PC-9 (cell line): ENCODE data around the gene DDX27. TPM values are rescaled to one million over a fixed set of nuclear protein-coding genes. Genes with fewer than 3 reads are reported as not detected.
A peak's percentile ranks its signal among the peaks of the same experiment; 100 is the strongest.
"Not testable (repeated sequence)": the region's sequence is repeated elsewhere in the genome, so short reads cannot be mapped to it uniquely, and the experiment has no call there.

Experiments used
- BruUV-seq: library from RNA; stranded (reverse); fragments of 400-500 nt; replicated peaks from 2 replicates; lab custom pipeline; 2021; lab: Mats Ljungman, UMichigan
- CTCF ChIA-PET: fragments of 300-600 bp; sonication (Branson Sonifier 250); formaldehyde crosslinking; loops from one replicate; lab custom pipeline; 2022; ENCODE audit warnings: antibody characterized with exemption; lab: Charles Lee
- POLR2A ChIA-PET: fragments of 300-600 bp; sonication (Branson Sonifier 250); formaldehyde crosslinking; loops from one replicate; lab custom pipeline; 2022; ENCODE audit warnings: antibody characterized with exemption; ENCODE audit not compliant: unreplicated experiment; lab: Charles Lee
- DNase-seq, 2 experiments: peaks; one replicate each; pipeline versions ENCODE4 v3.0.0 to v3.0.0-alpha.2; 2015 to 2022; ENCODE audit warnings: mixed read lengths in 1 of 2
- H2AFZ ChIP-seq: fragments of 200-600 bp; sonication (generic); 2 replicates; pipeline ENCODE4 v1.8.1; 2017; ENCODE audit warnings: antibody characterized with exemption
- H3F3A ChIP-seq: fragments of 200-600 bp; sonication (generic); 2 replicates; pipeline ENCODE4 v1.8.1; 2017; ENCODE audit warnings: antibody characterized with exemption, mild to moderate bottlenecking, low read depth; ENCODE audit not compliant: insufficient read depth
- H3K27ac ChIP-seq: fragments of 200-600 bp; sonication (generic); 2 replicates; pipeline ENCODE4 v1.6.1; 2016; ENCODE audit warnings: mixed run types
- H3K27me3 ChIP-seq: fragments of 200-600 bp; sonication (generic); 2 replicates; pipeline ENCODE4 v1.6.1; 2016; ENCODE audit warnings: low read depth, mixed run types; ENCODE audit not compliant: insufficient read depth
- H3K36me3 ChIP-seq: fragments of 200-600 bp; sonication (generic); 2 replicates; pipeline ENCODE4 v1.6.1; 2016; ENCODE audit warnings: low read depth, mixed run types
- H3K4me1 ChIP-seq: fragments of 200-600 bp; sonication (generic); replicated peaks from 2 replicates; pipeline ENCODE4 v1.6.1; 2016; ENCODE audit warnings: mixed run types; ENCODE audit not compliant: insufficient read depth
- H3K4me2 ChIP-seq: fragments of 200-600 bp; sonication (generic); 2 replicates; pipeline ENCODE4 v1.6.1; 2017; ENCODE audit warnings: mixed run types
- H3K4me3 ChIP-seq: fragments of 200-600 bp; sonication (generic); 2 replicates; pipeline ENCODE4 v1.6.1; 2016; ENCODE audit warnings: mixed run types
- H3K79me2 ChIP-seq: fragments of 200-600 bp; sonication (generic); 2 replicates; pipeline ENCODE4 v1.6.1; 2017; ENCODE audit warnings: low read depth, mixed run types
- H3K9me2 ChIP-seq: fragments of 200-600 bp; sonication (generic); 2 replicates; pipeline ENCODE4 v1.8.1; 2017; ENCODE audit warnings: mild to moderate bottlenecking; ENCODE audit not compliant: insufficient read depth
- H3K9me3 ChIP-seq: fragments of 200-600 bp; sonication (generic); 2 replicates; pipeline ENCODE4 v1.8.1; 2016; ENCODE audit warnings: low read depth; ENCODE audit not compliant: insufficient read depth
- H4K20me1 ChIP-seq: fragments of 200-600 bp; sonication (generic); 2 replicates; pipeline ENCODE4 v1.8.1; 2017; ENCODE audit not compliant: insufficient read depth
- CTCF ChIP-seq: fragments of 200-600 bp; sonication (generic); conservative IDR thresholded peaks from 2 replicates; pipeline ENCODE4 v1.6.1; 2017; ENCODE audit warnings: mixed run types, antibody characterized with exemption, mild to moderate bottlenecking, moderate library complexity
- EZH2 ChIP-seq: fragments of 200-600 bp; sonication (generic); IDR thresholded peaks from 2 replicates; pipeline ENCODE4 v1.8.0; 2017; ENCODE audit warnings: antibody characterized with exemption, low read depth
- intact Hi-C: fragments of 100-400 bp; cut with micrococcal nuclease; formaldehyde crosslinking; loops from one replicate; pipeline ENCODE4 v1.10.0; 2022; ENCODE audit not compliant: unreplicated experiment
- total RNA-seq: library from RNA; stranded (reverse); gene quantifications from 2 replicates; pipeline ENCODE4 v1.2.3, GENCODE V29; 2021

DDX27 gene
- total RNA-seq, 1 experiment from 2014 or later, result 64.4 TPM

DNA sequence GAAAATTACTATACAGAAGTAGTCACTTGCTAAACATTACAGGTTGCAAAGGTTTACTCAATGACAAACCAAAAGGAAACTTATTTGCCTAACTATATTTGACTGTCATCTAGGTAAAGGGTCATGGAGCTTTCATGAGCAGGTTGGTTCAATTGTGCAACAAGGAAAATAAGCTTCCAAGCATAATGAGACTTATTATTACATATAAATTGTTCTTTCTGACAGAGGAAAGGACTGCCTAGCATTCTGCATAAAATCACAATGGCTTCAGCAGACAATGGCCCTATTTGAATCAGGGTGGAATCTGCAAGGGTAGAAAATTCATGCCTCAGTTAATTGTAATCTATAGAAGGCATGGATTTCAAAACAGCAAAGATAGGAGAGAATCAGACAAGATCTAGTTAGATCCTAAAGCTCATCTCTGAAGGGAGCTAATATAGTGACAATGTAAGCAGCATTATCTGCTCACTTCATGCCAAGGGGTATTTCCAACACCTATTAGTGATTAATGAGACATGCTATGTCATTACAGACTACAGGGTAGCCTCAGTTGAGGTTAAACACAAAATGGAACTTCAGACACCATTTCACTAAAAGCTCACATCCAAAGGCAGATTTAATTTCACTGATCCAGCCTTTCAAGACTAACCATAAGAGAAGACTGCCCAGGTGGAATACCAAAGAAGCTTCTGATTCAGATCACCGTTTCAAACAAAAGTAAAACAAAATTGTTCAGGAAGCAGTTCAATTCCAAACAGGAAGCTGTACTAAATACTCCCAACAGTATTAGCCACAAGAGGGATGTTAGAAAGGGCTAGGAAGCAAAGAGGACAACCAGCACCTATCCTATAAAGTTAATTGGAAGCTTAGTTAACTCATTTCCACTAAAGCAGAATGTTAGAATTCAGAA, 39.6 kb upstream of the DDX27 start:
- no peaks in the 10 kb centered on the region for H3K27me3 ChIP-seq
- no TSS peak for BruUV-seq
- H3K79me2 ChIP-seq, result peaks cover 96% of the 10 kb centered on the region
- TF ChIP-seq CTCF (no peak), EZH2 (no peak)
- peaks cover 25% of the 10 kb centered on the region for H3K4me1 ChIP-seq
- ChIA-PET CTCF (interaction anchor here (0.6 to 1.1 kb wide), 5 partner anchors 8 to 205 kb away, joined by 3 to 4 read pairs (median 3); no protein-coding TSS in a partner anchor), POLR2A (interaction anchor here (0.6 to 0.7 kb wide), 3 partner anchors 54 to 114 kb away, joined by 3 to 34 read pairs (median 5); no protein-coding TSS in a partner anchor)
- peak overlapping the region; percentile 23; the same call in 1 of the 2 replicates for H3K4me3 ChIP-seq
- H3K36me3 ChIP-seq, result peaks cover 15% of the 10 kb centered on the region
- H3K9me2 ChIP-seq, result no peaks in the 10 kb centered on the region
- intact Hi-C loops, result no loop called here
- no peak overlapping the region for H2AFZ ChIP-seq
- H3F3A ChIP-seq, result peaks cover 18% of the 10 kb centered on the region; the same call in 1 of the 2 replicates
- peak in 1 of 2 experiments; percentile 77 for DNase-seq
- H3K4me2 ChIP-seq, result peak overlapping the region; percentile 71
- H3K27ac ChIP-seq, result peak overlapping the region; percentile 61
- H3K9me3 ChIP-seq, result no peaks in the 10 kb centered on the region
- H4K20me1 ChIP-seq, result peaks cover 67% of the 10 kb centered on the region

DNA sequence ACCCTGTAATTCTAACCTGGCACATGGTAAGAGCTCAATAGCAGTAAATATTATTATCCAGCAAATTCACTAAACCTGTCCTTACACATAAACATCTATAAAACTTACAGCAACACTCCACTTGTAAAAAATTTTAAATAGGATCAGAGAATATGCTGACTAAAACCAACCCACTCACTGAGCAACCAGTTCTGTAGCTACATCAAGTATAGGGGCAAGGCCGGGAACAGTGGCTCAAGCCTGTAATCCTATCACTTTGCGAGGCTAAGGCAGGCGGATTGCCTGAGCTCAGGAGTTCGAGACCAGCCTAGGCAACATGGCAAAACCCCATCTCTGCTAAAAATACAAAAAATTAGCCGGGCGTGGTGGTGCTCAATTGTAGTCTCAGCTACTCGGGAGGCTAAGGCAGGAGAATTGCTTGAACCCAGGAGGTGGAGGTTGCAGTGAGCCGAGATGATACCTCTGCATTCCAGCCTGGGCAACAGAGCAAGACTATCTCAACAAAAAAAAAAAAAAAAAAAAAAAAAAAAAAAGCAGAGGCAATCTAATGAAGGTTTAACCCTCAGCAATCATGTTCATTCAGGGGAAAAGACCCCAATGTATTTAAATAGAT, 37.8 kb upstream of the DDX27 start:
- Histone ChIP-seq H2AFZ (no peak overlapping the region), H3K36me3 (peaks cover 18% of the 10 kb centered on the region), H3K27me3 (no peaks in the 10 kb centered on the region), H3K27ac (0 out of 2 replicates have a peak overlapping the region, but pooled peaks have one; percentile 16), H3K4me2 (no peak overlapping the region), H3F3A (peaks cover 18% of the 10 kb centered on the region; the same call in 1 of the 2 replicates), H3K9me2 (no peaks in the 10 kb centered on the region), H3K79me2 (peaks cover 100% of the 10 kb centered on the region), H3K4me1 (peaks cover 31% of the 10 kb centered on the region), H4K20me1 (peaks cover 81% of the 10 kb centered on the region), H3K4me3 (no peak overlapping the region), H3K9me3 (no peaks in the 10 kb centered on the region)
- DNase-seq, result no peak
- intact Hi-C loops, result no loop called here
- BruUV-seq, result no TSS peak
- TF ChIP-seq EZH2 (no peak), CTCF (no peak)
- ChIA-PET CTCF (no interaction called here), POLR2A (no interaction called here)

DNA sequence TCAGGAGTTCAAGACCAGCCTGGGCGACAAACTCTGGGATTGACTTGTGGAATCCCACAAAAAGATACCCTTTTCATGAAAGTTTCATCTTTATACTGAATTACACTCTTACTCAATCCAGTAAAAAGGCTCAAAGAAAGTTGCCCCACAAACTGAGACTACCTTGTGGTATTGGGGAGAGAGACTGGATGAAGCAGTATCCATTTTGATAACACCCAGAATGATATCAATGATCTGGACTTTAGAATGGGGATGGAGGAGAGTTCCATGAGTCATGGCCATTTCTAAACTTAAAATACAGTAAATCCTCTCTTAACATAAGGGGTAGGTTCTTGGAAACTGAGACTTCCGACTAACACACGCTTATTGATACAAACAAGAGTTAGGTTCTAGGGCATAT, 35.8 kb upstream of the DDX27 start:
- Histone ChIP-seq H3K9me2 (no peaks in the 10 kb centered on the region), H3K4me3 (no peak overlapping the region), H2AFZ (no peak overlapping the region), H3F3A (peaks cover 22% of the 10 kb centered on the region; the same call in 1 of the 2 replicates), H3K79me2 (peaks cover 93% of the 10 kb centered on the region), H3K27me3 (no peaks in the 10 kb centered on the region), H4K20me1 (peaks cover 78% of the 10 kb centered on the region), H3K4me1 (peaks cover 32% of the 10 kb centered on the region), H3K36me3 (peaks cover 7% of the 10 kb centered on the region; the same call in 1 of the 2 replicates), H3K9me3 (no peaks in the 10 kb centered on the region), H3K4me2 (no peak overlapping the region), H3K27ac (no peak overlapping the region)
- POLR2A ChIA-PET, result no interaction called here
- no peak for DNase-seq
- intact Hi-C loops, result no loop called here
- BruUV-seq, result no TSS peak
- CTCF ChIA-PET, result interaction anchor here (0.6 kb wide), 1 partner anchor 158 kb away, joined by 3 read pairs; no protein-coding TSS in a partner anchor
- no peak for TF ChIP-seq EZH2
- TF ChIP-seq CTCF, result no peak

GRCh38 chr20:49184084-49184501, 35.1 kb upstream of the DDX27 start:
- POLR2A ChIA-PET, H3K4me3 ChIP-seq, H3K9me3 ChIP-seq, H3K27me3 ChIP-seq, H3K27ac ChIP-seq, H2AFZ ChIP-seq, H3K4me2 ChIP-seq, DNase-seq, BruUV-seq, H3K36me3 ChIP-seq, H3K9me2 ChIP-seq, intact Hi-C loops: not testable (repeated sequence)
- peaks cover 30% of the 10 kb centered on the region for H3K4me1 ChIP-seq
- CTCF ChIA-PET, result interaction anchor here (0.5 to 1.3 kb wide), 4 partner anchors 34 to 205 kb away, joined by 3 to 5 read pairs (median 4); no protein-coding TSS in a partner anchor
- peaks cover 22% of the 10 kb centered on the region; the same call in 1 of the 2 replicates for H3F3A ChIP-seq
- peaks cover 87% of the 10 kb centered on the region for H3K79me2 ChIP-seq
- H4K20me1 ChIP-seq, result peaks cover 78% of the 10 kb centered on the region
